ENCODE data around the gene SDK2.

SDK2 gene

DNA sequence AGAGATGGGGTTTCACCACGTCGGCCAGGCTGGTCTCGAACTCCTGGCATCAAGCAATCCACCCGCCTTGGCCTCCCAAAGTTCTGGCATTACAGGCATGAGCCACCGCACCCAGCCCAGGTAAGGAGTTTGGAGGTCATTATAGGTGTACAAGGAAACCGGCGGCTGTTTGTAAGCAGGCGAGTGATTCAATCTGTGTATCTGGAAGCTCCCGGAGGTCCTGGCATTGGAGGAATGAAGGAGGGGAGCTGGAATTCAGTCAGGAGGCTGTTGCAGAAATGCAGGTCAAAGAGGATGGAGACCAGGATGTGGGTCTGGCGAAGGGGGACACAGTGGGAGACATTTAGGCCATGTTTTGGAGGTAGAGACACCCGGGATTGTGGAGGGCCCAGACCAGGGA, 351.2 kb downstream of the SDK2 start:
- H3K9ac ChIP-seq (ENCODE audit: low read depth, low read length, poor library complexity), result no peak overlapping the region
- no peak overlapping the region for H4K91ac ChIP-seq (ENCODE audit: low read depth, low read length, poor library complexity)
- H2BK12ac ChIP-seq (ENCODE audit: low read length), result no peak overlapping the region
- WGBS, 2 donors (ENCODE audit: extremely low coverage in 2 of 2, insufficient read length in 2 of 2, insufficient replicate concordance in 1 of 2), result no CpG with 5 or more reads among the region's 11 CpGs
- H2BK5ac ChIP-seq (ENCODE audit: low read length), result no peak overlapping the region
- no peak overlapping the region for H2AK5ac ChIP-seq (ENCODE audit: low read depth, low read length)
- no peak overlapping the region for H2AFZ ChIP-seq (ENCODE audit: low read length)
- no peak overlapping the region for H3K4me2 ChIP-seq (ENCODE audit: insufficient read depth, low read length, poor library complexity, severe bottlenecking)
- no peak overlapping the region for H3K23ac ChIP-seq (ENCODE audit: low read depth, low read length, poor library complexity)
- H3K27me3 ChIP-seq (ENCODE audit: control insufficient read depth in 3 of 3, insufficient read depth in 3 of 3, low read depth in 1 of 3, low read length in 3 of 3), result no peaks in the 10 kb centered on the region
- H3K79me1 ChIP-seq (ENCODE audit: low read depth, low read length), result peaks cover 14% of the 10 kb centered on the region
- H2BK15ac ChIP-seq (ENCODE audit: low read length), result no peak overlapping the region
- peaks cover 2 to 18% of the 10 kb centered on the region in 2 donors for H3K4me1 ChIP-seq (ENCODE audit: control insufficient read depth in 2 of 2, insufficient read depth in 1 of 2, low read depth in 1 of 2, low read length in 2 of 2)
- H3K14ac ChIP-seq (ENCODE audit: low read length), result no peak overlapping the region
- H3K4ac ChIP-seq (ENCODE audit: low read length), result no peak overlapping the region
- no peak overlapping the region for H2BK120ac ChIP-seq (ENCODE audit: low read depth, low read length)
- H3K36me3 ChIP-seq (replicated peaks in 1 of 2; ENCODE audit: control insufficient read depth in 2 of 2, insufficient read depth in 2 of 2, low read length in 2 of 2), result no peaks in the 10 kb centered on the region
- no peak overlapping the region for H3K27ac ChIP-seq (replicated peaks; ENCODE audit: low read length)
- no peak overlapping the region for H4K8ac ChIP-seq (ENCODE audit: low read depth, low read length)
- no peak for DNase-seq (ENCODE audit: low spot score)
- H3K18ac ChIP-seq (ENCODE audit: low read length), result no peak overlapping the region
- no peak overlapping the region for H3K4me3 ChIP-seq (ENCODE audit: low read length in 2 of 2)
- no peaks in the 10 kb centered on the region for H3K9me3 ChIP-seq (replicated peaks in 1 of 2; ENCODE audit: control insufficient read depth in 2 of 2, insufficient read depth in 1 of 2, low read depth in 1 of 2, low read length in 2 of 2)

DNA sequence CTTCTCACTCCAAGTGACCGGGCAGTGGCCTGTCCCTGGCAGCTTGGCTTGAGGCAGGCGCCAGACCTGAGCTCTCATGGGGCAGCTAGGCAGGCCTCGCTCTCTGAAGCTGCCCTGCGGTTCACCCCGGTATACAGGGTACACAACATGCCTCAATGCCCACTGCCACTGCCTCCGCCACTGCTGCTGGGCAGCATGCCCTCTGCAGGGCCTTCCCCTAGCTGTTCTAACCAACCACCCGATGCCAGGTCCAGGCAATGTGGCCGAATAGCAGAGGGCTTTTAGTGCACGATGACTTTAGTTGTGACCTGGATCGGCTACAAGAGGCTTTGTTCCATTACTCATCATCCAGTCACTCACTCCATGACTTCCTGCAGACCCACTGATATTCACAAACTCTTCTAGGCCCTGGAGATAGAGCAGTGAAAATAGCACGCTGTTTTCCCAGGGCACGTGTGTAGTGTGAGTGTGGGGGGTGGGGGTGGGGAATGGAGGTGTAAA, 352.2 kb downstream of the SDK2 start:
- H3K23ac ChIP-seq (ENCODE audit: low read depth, low read length, poor library complexity), result peak overlapping the region; percentile 76
- DNase-seq (ENCODE audit: low spot score), result no peak
- peak overlapping the region; percentile 74 for H3K18ac ChIP-seq (ENCODE audit: low read length)
- no peak overlapping the region for H2BK120ac ChIP-seq (ENCODE audit: low read depth, low read length)
- no peak overlapping the region for H3K27ac ChIP-seq (replicated peaks; ENCODE audit: low read length)
- H3K9me3 ChIP-seq (replicated peaks in 1 of 2; ENCODE audit: control insufficient read depth in 2 of 2, insufficient read depth in 1 of 2, low read depth in 1 of 2, low read length in 2 of 2), result no peaks in the 10 kb centered on the region
- H2BK5ac ChIP-seq (ENCODE audit: low read length), result no peak overlapping the region
- no peak overlapping the region for H4K8ac ChIP-seq (ENCODE audit: low read depth, low read length)
- no peak overlapping the region for H3K4me2 ChIP-seq (ENCODE audit: insufficient read depth, low read length, poor library complexity, severe bottlenecking)
- H4K91ac ChIP-seq (ENCODE audit: low read depth, low read length, poor library complexity), result peak overlapping the region; percentile 3
- no peak overlapping the region for H2BK15ac ChIP-seq (ENCODE audit: low read length)
- H3K36me3 ChIP-seq (replicated peaks in 1 of 2; ENCODE audit: control insufficient read depth in 2 of 2, insufficient read depth in 2 of 2, low read length in 2 of 2), result no peaks in the 10 kb centered on the region
- H3K79me1 ChIP-seq (ENCODE audit: low read depth, low read length), result peaks cover 18% of the 10 kb centered on the region
- no CpG with 5 or more reads among the region's 12 CpGs for WGBS, 2 donors (ENCODE audit: extremely low coverage in 2 of 2, insufficient read length in 2 of 2, insufficient replicate concordance in 1 of 2)
- no peak overlapping the region for H2BK12ac ChIP-seq (ENCODE audit: low read length)
- H3K4me1 ChIP-seq (ENCODE audit: control insufficient read depth in 2 of 2, insufficient read depth in 1 of 2, low read depth in 1 of 2, low read length in 2 of 2), result peaks cover 2 to 19% of the 10 kb centered on the region in 2 donors
- H3K14ac ChIP-seq (ENCODE audit: low read length), result no peak overlapping the region
- no peaks in the 10 kb centered on the region for H3K27me3 ChIP-seq (ENCODE audit: control insufficient read depth in 3 of 3, insufficient read depth in 3 of 3, low read depth in 1 of 3, low read length in 3 of 3)
- no peak overlapping the region for H2AFZ ChIP-seq (ENCODE audit: low read length)
- H3K4me3 ChIP-seq (ENCODE audit: low read length in 2 of 2), result no peak overlapping the region
- H2AK5ac ChIP-seq (ENCODE audit: low read depth, low read length), result peak overlapping the region; percentile 2
- no peak overlapping the region for H3K4ac ChIP-seq (ENCODE audit: low read length)
- H3K9ac ChIP-seq (ENCODE audit: low read depth, low read length, poor library complexity), result no peak overlapping the region

DNA sequence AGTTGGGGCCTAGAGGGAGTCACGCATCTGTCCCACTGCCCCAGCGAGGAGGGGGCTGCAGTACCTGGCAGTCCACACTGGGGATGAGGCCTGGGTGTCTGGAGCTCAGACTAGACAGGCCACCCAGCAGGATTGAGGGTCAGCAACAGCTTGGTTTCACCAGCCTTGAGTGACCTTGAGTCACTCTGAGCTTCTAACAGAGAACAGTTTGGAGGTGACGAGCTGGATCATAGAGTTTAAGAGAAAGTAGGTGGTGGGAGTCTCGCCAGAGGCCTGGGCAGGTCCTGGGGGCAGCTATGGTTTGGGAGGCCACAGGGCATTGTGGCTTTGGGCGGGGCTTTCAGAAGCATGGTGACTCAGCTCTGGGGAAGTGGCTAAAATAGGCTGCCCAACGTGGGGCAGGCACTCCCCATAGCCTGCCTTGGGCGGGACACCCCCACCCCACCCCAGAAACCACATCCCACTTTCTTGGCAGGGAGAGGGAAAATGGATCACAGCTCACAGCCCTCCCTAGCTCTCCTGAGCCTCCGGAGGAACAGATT, 352.9 kb downstream of the SDK2 start:
- no peak for DNase-seq (ENCODE audit: low spot score)
- no peak overlapping the region for H4K8ac ChIP-seq (ENCODE audit: low read depth, low read length)
- H2AK5ac ChIP-seq (ENCODE audit: low read depth, low read length), result peak overlapping the region; percentile 2
- no peak overlapping the region for H3K4me3 ChIP-seq (ENCODE audit: low read length in 2 of 2)
- H2BK5ac ChIP-seq (ENCODE audit: low read length), result no peak overlapping the region
- H3K18ac ChIP-seq (ENCODE audit: low read length), result peak overlapping the region; percentile 72
- no peak overlapping the region for H3K23ac ChIP-seq (ENCODE audit: low read depth, low read length, poor library complexity)
- H3K4me1 ChIP-seq (ENCODE audit: control insufficient read depth in 2 of 2, insufficient read depth in 1 of 2, low read depth in 1 of 2, low read length in 2 of 2), result peaks cover 2 to 27% of the 10 kb centered on the region in 2 donors
- no peak overlapping the region for H3K4ac ChIP-seq (ENCODE audit: low read length)
- no peak overlapping the region for H2BK12ac ChIP-seq (ENCODE audit: low read length)
- H3K9me3 ChIP-seq (replicated peaks in 1 of 2; ENCODE audit: control insufficient read depth in 2 of 2, insufficient read depth in 1 of 2, low read depth in 1 of 2, low read length in 2 of 2), result no peaks in the 10 kb centered on the region
- H2BK15ac ChIP-seq (ENCODE audit: low read length), result no peak overlapping the region
- no peak overlapping the region for H3K27ac ChIP-seq (replicated peaks; ENCODE audit: low read length)
- H2BK120ac ChIP-seq (ENCODE audit: low read depth, low read length), result no peak overlapping the region
- no peak overlapping the region for H3K4me2 ChIP-seq (ENCODE audit: insufficient read depth, low read length, poor library complexity, severe bottlenecking)
- H4K91ac ChIP-seq (ENCODE audit: low read depth, low read length, poor library complexity), result no peak overlapping the region
- no peaks in the 10 kb centered on the region for H3K27me3 ChIP-seq (ENCODE audit: control insufficient read depth in 3 of 3, insufficient read depth in 3 of 3, low read depth in 1 of 3, low read length in 3 of 3)
- no peak overlapping the region for H3K9ac ChIP-seq (ENCODE audit: low read depth, low read length, poor library complexity)
- no peak overlapping the region for H2AFZ ChIP-seq (ENCODE audit: low read length)
- H3K79me1 ChIP-seq (ENCODE audit: low read depth, low read length), result peaks cover 19% of the 10 kb centered on the region
- WGBS, 2 donors (ENCODE audit: extremely low coverage in 2 of 2, insufficient read length in 2 of 2, insufficient replicate concordance in 1 of 2), result no CpG with 5 or more reads among the region's 8 CpGs
- no peak overlapping the region for H3K14ac ChIP-seq (ENCODE audit: low read length)
- H3K36me3 ChIP-seq (replicated peaks in 1 of 2; ENCODE audit: control insufficient read depth in 2 of 2, insufficient read depth in 2 of 2, low read length in 2 of 2), result peaks cover 0 to 2% of the 10 kb centered on the region in 2 donors

DNA sequence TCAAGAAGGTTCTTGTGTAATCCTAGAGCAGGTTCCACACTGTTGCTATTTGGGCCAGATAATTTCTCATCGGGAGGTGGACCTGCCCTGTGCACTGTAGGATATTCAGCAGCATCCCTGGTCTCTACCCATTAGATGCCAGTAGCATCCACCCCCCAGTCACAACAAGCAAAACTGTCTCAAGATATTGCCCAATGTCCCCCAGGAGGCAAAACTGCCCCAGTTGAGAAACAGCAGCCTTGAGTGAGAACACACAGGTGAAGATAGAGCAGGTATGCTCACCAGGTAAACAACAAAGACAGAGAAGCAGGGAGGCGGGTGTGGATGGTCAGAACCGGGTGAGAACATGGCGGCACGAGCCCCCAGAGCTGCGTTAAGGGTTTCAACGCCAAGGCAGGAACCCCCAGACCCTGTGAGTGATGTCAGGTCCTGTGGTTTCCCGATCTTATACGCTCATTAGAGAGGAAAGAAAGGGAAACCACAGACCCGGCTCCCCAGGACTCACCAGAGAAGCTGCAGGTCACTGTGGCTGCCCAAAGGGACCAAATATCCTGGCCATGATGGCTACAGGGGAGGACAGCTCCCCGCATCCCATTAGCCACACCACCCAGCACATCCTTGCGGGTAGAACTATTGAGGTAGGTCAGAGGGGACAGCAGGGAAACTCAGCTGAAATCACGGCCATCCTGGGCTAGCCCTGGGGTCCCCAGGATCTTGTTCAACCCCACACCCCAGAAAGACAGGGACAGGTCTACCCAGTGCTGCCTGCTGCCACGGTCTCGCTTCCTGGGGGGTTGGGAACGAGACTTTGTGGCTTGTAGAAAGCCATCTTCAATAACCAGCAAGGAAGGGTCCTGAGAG, 353.6 kb downstream of the SDK2 start:
- Histone ChIP-seq H3K79me1 (ENCODE audit: low read depth, low read length) (peaks cover 26% of the 10 kb centered on the region), H2BK120ac (ENCODE audit: low read depth, low read length) (no peak overlapping the region), H3K23ac (ENCODE audit: low read depth, low read length, poor library complexity) (no peak overlapping the region), H3K36me3 (replicated peaks in 1 of 2; ENCODE audit: control insufficient read depth in 2 of 2, insufficient read depth in 2 of 2, low read length in 2 of 2) (peaks cover 5 to 9% of the 10 kb centered on the region in 2 donors), H3K4me2 (ENCODE audit: insufficient read depth, low read length, poor library complexity, severe bottlenecking) (no peak overlapping the region), H2BK5ac (ENCODE audit: low read length) (no peak overlapping the region), H2AFZ (ENCODE audit: low read length) (no peak overlapping the region), H3K14ac (ENCODE audit: low read length) (no peak overlapping the region), H4K8ac (ENCODE audit: low read depth, low read length) (no peak overlapping the region), H4K91ac (ENCODE audit: low read depth, low read length, poor library complexity) (no peak overlapping the region), H3K18ac (ENCODE audit: low read length) (peak overlapping the region; percentile 72), H3K27ac (replicated peaks; ENCODE audit: low read length) (no peak overlapping the region), H3K4me1 (ENCODE audit: control insufficient read depth in 2 of 2, insufficient read depth in 1 of 2, low read depth in 1 of 2, low read length in 2 of 2) (peaks cover 3 to 33% of the 10 kb centered on the region in 2 donors), H3K27me3 (ENCODE audit: control insufficient read depth in 3 of 3, insufficient read depth in 3 of 3, low read depth in 1 of 3, low read length in 3 of 3) (no peaks in the 10 kb centered on the region), H2AK5ac (ENCODE audit: low read depth, low read length) (no peak overlapping the region), H3K4ac (ENCODE audit: low read length) (no peak overlapping the region), H2BK12ac (ENCODE audit: low read length) (no peak overlapping the region), H2BK15ac (ENCODE audit: low read length) (no peak overlapping the region), H3K9me3 (replicated peaks in 1 of 2; ENCODE audit: control insufficient read depth in 2 of 2, insufficient read depth in 1 of 2, low read depth in 1 of 2, low read length in 2 of 2) (no peaks in the 10 kb centered on the region), H3K9ac (ENCODE audit: low read depth, low read length, poor library complexity) (no peak overlapping the region), H3K4me3 (ENCODE audit: low read length in 2 of 2) (no peak overlapping the region)
- DNase-seq (ENCODE audit: low spot score), result no peak
- WGBS, 2 donors (ENCODE audit: extremely low coverage in 2 of 2, insufficient read length in 2 of 2, insufficient replicate concordance in 1 of 2), result no CpG with 5 or more reads among the region's 16 CpGs

All from neuronal stem cell (in vitro differentiated cells).